GM06990 (cell line): ENCODE measurements around the gene DCAF8.
A peak's percentile ranks its signal among the peaks of the same experiment; 100 is the strongest.
"Not testable (repeated sequence)": the region's sequence is repeated elsewhere in the genome, so short reads cannot be mapped to it uniquely, and the experiment has no call there.

Experiments
- DNase-seq: peaks from one replicate; pipeline ENCODE4 v3.0.0-alpha.2; 2011; ENCODE audit not compliant: insufficient read length; ENCODE audit errors: extremely low read depth
- H3K27me3 ChIP-seq: replicated peaks from 2 replicates; pipeline ENCODE4 v1.6.0; 2011; ENCODE audit warnings: low read length; ENCODE audit not compliant: control insufficient read depth, insufficient read depth
- H3K36me3 ChIP-seq: 2 replicates; pipeline ENCODE4 v1.5.1; 2011; ENCODE audit warnings: low read length; ENCODE audit not compliant: control insufficient read depth, insufficient read depth
- H3K4me3 ChIP-seq: replicated peaks from 2 replicates; pipeline ENCODE4 v1.5.1; 2011; ENCODE audit warnings: low read depth, mild to moderate bottlenecking, control low read depth, low read length
- CTCF ChIP-seq: IDR thresholded peaks from 2 replicates; pipeline ENCODE4 v1.5.1; 2011; ENCODE audit warnings: low read length, control low read depth, mild to moderate bottlenecking, inconsistent platforms; ENCODE audit not compliant: insufficient read depth, poor library complexity, severe bottlenecking

Gene DCAF8

GRCh38 chr1:160300173-160300572 lies 37.8 kb upstream of the DCAF8 start:
- peaks cover 26% of the 10 kb centered on the region for H3K36me3 ChIP-seq

DNA sequence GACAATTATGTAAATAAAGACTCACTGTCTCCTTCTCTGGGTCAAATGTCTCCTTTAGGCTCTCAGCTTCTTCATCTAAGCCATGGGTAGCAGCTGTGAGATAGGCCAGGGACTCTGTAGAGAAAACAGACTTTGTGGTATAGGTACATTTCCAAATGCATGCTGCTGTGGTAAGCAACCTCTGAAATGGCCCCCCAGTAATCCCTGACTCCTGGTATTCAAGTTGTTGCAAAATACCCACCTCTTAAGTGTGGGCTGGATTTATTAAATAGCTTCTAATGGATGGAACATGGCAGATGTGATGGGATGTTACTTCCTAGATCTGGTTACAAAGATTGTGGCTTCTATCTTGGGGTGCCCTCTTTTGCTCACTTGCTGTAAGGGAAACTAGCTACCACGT lies 33.7 kb upstream of the DCAF8 start:
- no peak overlapping the region for H3K4me3 ChIP-seq
- DNase-seq: no peak
- H3K36me3 ChIP-seq: peaks cover 54% of the 10 kb centered on the region
- TF ChIP-seq CTCF: no peak
- no peaks in the 10 kb centered on the region for H3K27me3 ChIP-seq

More at GRCh38 chr1:160300173-160300572, 37.8 kb upstream of the DCAF8 start:
- TF ChIP-seq CTCF: no peak
- DNase-seq: no peak
- Histone ChIP-seq H3K27me3 (no peaks in the 10 kb centered on the region), H3K4me3 (no peak overlapping the region)

GRCh38 chr1:160293020-160293968 lies 30.9 kb upstream of the DCAF8 start:
- no peak for TF ChIP-seq CTCF
- Histone ChIP-seq H3K27me3 (no peaks in the 10 kb centered on the region), H3K36me3 (peaks cover 60% of the 10 kb centered on the region), H3K4me3 (no peak overlapping the region)
- no peak for DNase-seq

DNA sequence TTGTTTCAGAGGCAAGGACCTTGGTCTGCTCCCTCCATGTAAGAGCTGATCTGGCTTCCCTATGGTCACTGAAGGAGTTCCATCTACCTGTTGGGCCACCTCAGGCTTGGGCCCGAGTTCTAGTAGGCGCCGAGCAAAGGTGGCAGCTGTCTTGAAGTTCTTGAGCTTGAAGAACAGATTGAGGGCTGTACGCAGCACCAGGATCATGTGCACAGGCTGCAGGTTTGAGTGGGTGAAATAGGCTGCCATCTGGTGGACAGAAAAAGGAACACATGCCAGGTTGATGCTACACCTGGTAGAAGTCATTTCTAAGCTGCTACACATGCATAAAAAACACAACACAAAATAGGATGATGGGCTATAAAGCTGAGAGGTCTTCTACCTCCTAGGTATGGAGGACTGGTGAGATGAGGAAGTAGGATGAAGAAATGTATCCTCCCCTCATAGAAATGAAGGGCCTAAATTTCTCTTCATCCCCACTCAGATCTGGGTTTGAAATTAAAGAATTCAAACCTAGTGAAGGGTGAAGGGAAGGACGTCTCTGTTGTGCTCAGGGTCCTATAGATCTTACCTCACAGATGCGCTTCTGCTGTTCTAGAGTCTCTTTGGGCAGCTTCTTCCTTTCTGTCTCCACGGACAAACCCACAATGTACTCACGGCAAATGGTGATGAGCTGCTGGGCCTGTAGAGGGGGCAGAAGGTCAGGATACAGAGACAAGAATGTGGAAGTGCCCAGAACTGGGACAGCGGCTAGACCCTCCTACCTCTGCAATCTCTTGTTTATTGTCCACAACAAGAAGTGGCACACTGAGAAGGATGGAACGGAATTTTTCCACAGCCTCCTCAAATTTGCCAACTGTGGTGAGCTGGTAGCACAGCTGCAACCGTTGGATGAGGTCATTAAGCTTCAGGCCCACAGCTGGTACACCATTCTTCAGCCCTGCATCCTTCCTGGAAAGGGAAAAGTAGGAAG lies 29.2 kb upstream of the DCAF8 start:
- DNase-seq: peak; percentile 30
- Histone ChIP-seq H3K36me3 (peaks cover 52% of the 10 kb centered on the region), H3K4me3 (no peak overlapping the region), H3K27me3 (no peaks in the 10 kb centered on the region)
- TF ChIP-seq CTCF: peak; percentile 81

DNA sequence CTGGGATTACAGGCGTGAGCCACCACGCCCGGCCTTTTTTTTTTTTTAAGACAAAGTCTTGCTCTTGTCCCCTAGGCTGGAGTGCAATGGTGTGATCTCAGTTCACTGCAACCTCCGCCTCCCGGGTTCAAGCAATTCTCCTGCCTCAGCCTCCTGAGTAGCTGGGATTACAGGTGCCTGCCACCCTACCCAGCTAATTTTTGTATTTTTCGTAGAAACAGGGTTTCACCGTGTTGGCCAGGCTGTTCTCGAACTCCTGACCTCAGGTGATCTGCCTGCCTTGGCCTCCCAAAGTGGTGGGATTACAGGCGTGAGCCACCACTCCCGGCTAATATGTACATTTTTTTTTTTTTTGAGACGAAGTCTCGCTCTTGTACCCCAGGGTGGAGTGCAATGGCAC lies 25.4 kb upstream of the DCAF8 start:
- DNase-seq, H3K27me3 ChIP-seq, H3K4me3 ChIP-seq: not testable (repeated sequence)
- H3K36me3 ChIP-seq: peaks cover 26% of the 10 kb centered on the region

- no peaks in the 10 kb centered on the region for H3K27me3 ChIP-seq
- H3K4me3 ChIP-seq: peak overlapping the region; percentile 29
- peaks cover 15% of the 10 kb centered on the region for H3K36me3 ChIP-seq
- DNase-seq: no peak
- TF ChIP-seq CTCF: no peak
Observed at GRCh38 chr1:160285506-160285905, 23.2 kb upstream of the DCAF8 start.
